C4-2B (cell line): ENCODE measurements around the gene ISYNA1.

ENCODE experiments used
- H3K27ac ChIP-seq: fragments of 450-650 bp; 2 replicates; pipeline ENCODE4 v1.5.1; 2017
- ZFX ChIP-seq: fragments of 450-650 bp; IDR thresholded peaks from 2 replicates; pipeline ENCODE4 v1.6.1; 2017
- TF ChIP-seq, protein P1 (sequence below): fragments of 450-650 bp; conservative IDR thresholded peaks from 2 replicates; pipeline ENCODE4 v1.5.1; 2017; ENCODE audit warnings: mild to moderate bottlenecking

ISYNA1 gene

DNA sequence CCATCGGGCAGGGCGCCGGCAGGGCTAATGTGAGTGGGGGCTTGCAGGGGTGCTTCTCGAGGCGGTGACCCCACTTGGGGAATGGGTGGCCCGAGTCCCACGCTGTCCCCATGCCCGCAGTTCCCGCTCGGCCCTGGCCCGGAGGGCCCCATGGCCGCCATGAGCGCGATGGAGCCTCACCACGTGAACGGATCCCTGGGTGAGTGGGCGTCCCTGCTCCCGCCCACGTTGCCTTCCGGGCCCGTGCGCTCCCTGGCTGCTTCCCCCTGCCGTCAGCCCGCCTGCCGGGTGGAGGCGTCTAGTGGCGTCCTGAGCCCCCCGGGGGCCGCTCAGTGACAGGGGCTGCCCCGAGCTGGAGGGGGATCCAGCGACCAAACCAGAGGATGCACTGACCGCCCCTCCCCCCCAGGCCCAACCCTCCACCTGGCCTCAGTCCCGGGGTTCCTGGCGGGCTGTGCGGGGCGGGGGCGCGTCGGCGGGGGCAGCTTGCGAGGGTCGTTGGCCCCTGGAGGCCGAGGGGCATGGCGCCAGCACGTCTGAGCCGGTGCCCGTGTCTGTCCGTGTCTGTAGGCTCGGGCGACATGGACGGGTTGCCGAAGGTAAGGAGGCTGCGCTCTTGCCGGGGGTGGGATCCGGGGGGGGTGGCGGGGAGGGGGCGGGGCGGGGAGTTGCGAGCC lies 4.8 kb downstream of the ISYNA1 start:
- TF ChIP-seq, protein P1, sequence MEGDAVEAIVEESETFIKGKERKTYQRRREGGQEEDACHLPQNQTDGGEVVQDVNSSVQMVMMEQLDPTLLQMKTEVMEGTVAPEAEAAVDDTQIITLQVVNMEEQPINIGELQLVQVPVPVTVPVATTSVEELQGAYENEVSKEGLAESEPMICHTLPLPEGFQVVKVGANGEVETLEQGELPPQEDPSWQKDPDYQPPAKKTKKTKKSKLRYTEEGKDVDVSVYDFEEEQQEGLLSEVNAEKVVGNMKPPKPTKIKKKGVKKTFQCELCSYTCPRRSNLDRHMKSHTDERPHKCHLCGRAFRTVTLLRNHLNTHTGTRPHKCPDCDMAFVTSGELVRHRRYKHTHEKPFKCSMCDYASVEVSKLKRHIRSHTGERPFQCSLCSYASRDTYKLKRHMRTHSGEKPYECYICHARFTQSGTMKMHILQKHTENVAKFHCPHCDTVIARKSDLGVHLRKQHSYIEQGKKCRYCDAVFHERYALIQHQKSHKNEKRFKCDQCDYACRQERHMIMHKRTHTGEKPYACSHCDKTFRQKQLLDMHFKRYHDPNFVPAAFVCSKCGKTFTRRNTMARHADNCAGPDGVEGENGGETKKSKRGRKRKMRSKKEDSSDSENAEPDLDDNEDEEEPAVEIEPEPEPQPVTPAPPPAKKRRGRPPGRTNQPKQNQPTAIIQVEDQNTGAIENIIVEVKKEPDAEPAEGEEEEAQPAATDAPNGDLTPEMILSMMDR, result no peak
- no peak for TF ChIP-seq ZFX
- H3K27ac ChIP-seq, result no peak overlapping the region

DNA sequence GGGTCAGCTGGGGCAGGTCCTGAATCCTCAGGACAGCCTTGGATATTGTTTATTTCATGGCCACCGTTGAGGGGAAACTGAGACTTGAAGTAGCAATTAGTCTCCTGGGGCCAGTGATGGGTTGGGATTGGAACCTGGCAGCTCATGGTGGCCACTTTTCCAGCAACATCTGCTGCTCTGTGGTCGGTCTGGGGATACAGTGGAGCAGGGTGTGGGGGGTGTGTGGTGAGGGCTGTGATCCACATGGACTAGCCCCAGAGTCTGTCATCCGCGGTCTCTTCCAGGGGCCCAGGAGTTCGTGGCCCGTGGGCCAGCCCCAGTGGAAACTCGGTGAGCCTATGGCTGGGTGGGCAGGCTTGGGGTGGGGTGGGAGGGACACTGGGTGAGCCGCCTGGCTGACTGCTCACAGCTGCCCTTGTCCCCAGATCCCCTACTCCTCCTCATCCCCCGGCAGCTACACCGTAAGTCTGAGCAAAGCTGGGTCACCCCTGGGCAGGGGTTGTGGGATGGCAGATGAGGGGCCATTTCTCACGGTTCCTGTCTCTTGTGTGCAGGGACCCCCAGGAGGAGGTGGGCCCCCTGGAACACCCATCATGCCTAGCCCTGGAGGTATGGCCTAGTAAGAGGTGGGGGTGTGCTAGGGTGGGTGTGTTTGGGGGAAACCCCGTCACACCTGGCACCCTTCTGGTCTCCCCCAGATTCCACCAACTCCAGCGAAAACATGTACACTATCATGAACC lies 5.5 kb downstream of the ISYNA1 start:
- no peak overlapping the region for H3K27ac ChIP-seq
- no peak for TF ChIP-seq ZFX
- TF ChIP-seq, protein P1, result no peak

DNA sequence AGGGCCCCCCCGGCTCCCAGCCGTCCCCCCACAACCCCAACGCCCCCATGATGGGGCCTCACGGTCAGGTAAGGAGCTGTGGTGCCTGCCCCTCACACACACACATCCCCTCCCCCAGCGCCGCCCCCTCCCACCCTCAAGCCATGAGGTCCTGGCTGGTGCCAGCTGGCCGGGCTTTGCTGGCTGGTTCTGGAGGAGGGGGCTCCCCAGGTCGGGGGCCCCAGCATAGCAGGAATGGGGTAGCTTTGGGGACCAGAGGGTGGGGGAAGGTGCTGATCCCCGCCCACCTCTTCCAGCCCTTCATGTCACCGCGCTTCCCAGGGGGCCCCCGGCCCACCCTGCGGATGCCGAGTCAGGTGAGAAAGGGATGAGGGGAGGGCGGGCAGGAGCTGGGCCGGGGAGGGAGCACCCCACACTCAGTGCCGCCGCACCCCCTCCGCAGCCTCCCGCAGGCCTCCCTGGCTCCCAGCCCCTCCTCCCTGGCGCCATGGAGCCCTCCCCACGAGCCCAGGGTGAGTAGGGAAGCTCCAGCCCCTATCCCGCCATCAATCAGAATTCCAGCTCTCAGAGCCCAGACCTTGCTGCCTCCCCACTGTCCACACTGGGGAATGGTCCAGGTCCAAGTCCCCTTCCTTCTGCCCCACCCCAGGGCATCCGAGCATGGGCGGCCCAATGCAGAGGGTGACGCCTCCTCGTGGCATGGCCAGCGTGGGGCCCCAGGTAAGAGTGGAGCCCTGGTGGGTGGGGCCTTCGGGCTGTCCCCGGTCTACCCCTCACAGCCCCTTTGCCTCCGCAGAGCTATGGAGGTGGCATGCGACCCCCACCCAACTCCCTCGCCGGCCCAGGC lies 6.4 kb downstream of the ISYNA1 start:
- TF ChIP-seq, protein P1, result no peak
- no peak for TF ChIP-seq ZFX
- H3K27ac ChIP-seq, result no peak overlapping the region

DNA sequence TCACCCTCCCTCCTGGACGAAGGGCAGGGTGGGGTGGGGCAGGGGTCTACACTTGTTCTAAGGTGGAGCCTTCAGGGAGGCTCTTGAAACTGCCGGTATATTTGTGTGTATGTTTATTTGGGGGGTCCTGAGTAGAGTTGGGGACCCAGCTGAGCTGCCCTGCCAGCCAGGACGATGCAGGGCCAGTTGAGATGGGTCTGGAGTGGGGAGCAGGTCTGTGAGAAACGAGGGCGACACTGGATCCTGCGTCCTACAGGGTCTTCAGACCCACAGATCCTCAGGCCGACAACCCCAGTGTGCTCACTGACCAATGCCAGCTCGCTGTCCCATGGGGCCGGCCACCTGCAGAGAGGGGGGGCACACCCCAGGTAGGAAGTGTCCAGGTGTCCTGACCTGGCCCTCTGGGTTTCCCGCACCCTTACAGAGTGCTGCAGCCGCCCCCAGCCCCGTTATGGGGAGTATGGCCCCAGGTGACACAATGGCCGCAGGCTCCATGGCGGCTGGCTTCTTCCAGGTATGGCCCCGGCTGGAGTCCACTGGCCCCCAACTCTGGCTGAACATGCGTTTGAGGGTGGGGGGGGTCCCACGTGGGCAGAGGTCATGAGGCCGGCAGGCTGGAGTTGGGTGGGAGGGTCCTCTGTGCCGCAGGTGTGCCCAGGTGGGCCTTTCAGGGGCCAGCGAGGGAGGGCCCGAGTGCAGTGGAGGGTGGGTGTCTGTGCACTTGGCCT lies 7.4 kb downstream of the ISYNA1 start:
- TF ChIP-seq, protein P1, result no peak
- H3K27ac ChIP-seq, result no peak overlapping the region

DNA sequence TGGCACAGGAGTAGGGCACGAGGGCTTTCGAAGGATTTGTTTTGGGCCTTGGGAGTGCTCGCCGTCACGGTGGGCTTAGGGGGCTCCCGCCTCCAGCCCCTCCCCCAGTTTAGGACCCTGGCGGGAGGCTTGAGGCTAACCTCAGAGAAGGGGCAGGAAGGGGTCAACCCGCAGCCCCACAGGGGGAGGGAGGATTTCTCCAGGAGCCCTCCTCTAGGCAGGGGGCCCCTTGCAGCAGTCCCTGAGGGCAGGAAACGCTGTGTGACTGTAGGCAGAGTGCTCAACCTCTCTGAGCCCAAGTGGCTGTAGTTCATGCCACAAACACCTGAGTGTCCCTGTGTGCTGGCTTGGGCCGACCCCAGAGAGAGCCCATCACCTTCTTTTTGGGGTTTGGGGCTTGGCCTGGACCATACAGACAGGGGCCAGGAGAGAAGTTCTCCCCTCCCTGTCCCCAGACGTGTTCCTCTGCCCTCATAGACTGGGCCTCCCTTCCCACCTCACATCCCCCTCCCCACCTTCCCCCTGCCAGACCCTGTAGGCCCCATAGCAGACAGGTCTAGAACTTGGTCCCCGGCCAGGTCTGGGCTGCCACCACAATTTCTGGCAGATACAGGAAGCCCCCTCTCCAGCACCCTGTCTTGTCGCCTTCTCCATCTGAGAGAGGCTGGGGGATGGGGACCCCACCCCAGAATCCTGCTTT lies 8.1 kb downstream of the ISYNA1 start:
- H3K27ac ChIP-seq, result no peak overlapping the region
- TF ChIP-seq ZFX, result no peak
- TF ChIP-seq, protein P1, result no peak

DNA sequence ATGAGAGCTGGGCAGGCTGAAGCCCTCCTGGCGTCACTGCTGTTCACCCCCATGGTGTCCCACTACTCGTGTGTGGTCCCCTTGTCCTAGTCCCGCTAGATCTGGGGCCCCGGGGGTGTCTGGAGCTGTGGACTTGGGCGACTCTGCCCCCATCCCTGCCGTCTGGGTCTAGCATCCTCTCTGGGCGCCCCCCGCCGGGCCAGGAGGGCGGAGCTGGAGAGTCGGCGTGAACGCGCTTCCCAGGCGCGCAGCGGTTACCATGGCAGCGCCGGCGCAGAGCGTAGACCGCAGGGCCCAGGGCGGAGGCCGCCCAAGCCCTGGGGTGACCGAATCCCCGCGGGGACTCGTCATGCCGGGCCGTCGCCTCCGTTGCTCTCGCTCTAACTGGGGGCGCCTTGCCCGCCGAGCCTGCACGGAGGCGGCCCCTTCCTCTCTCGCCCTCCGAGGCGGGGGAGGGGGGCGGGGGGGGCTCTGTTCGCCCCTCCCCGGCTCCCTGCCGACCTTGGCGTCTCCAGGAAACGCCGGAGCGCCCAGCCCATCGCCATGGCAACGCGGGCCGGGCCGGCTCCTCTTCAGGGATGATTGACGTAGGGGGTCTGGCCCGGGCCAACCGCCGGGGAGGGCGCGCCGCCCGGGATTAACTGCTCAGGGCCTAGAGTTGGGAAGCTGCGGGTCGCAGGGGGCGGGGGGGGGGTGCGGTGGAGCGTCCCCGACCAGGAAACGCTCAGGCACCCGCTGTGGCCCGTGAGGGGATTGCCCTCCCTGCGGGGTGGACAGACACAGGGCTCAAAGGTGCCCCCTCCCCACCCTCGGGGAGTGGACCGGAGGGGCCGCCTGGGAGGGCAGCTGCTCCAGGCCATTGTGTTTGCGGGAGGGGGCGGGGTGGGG lies 8.9 kb downstream of the ISYNA1 start:
- TF ChIP-seq ZFX, result no peak
- TF ChIP-seq, protein P1, result no peak
- no peak overlapping the region for H3K27ac ChIP-seq
